Cerebellar cortex (tissue), 1 donor: ENCODE results near the gene DGCR2.
"Not testable (repeated sequence)": the region's sequence is repeated elsewhere in the genome, so short reads cannot be mapped to it uniquely, and the experiment has no call there.

Experiments
- DNase-seq: peaks from one replicate; pipeline ENCODE4 v3.0.0-alpha.2; 2015; ENCODE audit warnings: low spot score

Gene DGCR2

GRCh38 chr22:19059481-19060278, 62.5 kb downstream of the DGCR2 start:
- DNase-seq: no peak

- DNase-seq: no peak
Measured at GRCh38 chr22:19058713-19059451, 63.3 kb downstream of the DGCR2 start.

- DNase-seq: no peak
Measured at GRCh38 chr22:19057999-19058491, 64.2 kb downstream of the DGCR2 start.

- DNase-seq: no peak
Measured at GRCh38 chr22:19057539-19057938, 64.7 kb downstream of the DGCR2 start.

GRCh38 chr22:19056951-19057401, 65.2 kb downstream of the DGCR2 start:
- no peak for DNase-seq

GRCh38 chr22:19055801-19056200, 66.4 kb downstream of the DGCR2 start:
- DNase-seq: no peak

- DNase-seq: no peak
Measured at GRCh38 chr22:19052941-19053541, 69.2 kb downstream of the DGCR2 start.

- DNase-seq: no peak
Measured at GRCh38 chr22:19051381-19052072, 70.7 kb downstream of the DGCR2 start.

GRCh38 chr22:19050847-19051246, 71.4 kb downstream of the DGCR2 start:
- not testable (repeated sequence) for DNase-seq

GRCh38 chr22:19050117-19050516, 72.1 kb downstream of the DGCR2 start:
- DNase-seq: no peak

GRCh38 chr22:19048531-19048930, 73.7 kb downstream of the DGCR2 start:
- DNase-seq: no peak

GRCh38 chr22:19047993-19048392, 74.2 kb downstream of the DGCR2 start:
- no peak for DNase-seq

GRCh38 chr22:19046719-19047609, 75.2 kb downstream of the DGCR2 start:
- no peak for DNase-seq

GRCh38 chr22:19046287-19046686, 75.9 kb downstream of the DGCR2 start:
- DNase-seq: no peak

GRCh38 chr22:19045094-19045493, 77.1 kb downstream of the DGCR2 start:
- DNase-seq: no peak

- DNase-seq: no peak
Measured at GRCh38 chr22:19044381-19044780, 77.8 kb downstream of the DGCR2 start.

- DNase-seq: no peak
Measured at GRCh38 chr22:19043121-19044085, 78.8 kb downstream of the DGCR2 start.

GRCh38 chr22:19042285-19043120, 79.7 kb downstream of the DGCR2 start:
- DNase-seq: no peak

GRCh38 chr22:19041704-19042074, 80.5 kb downstream of the DGCR2 start:
- DNase-seq: no peak
